Lower leg skin (tissue), 3 donors: ENCODE measurements around the gene ATP11C.

Experiments
- CTCF ChIP-seq, 3 donors: fragments of 450-650 bp; IDR thresholded peaks; one replicate each; pipeline ENCODE4 v1.5.1; 2016; ENCODE audit warnings: antibody characterized with exemption in 3 of 3, mild to moderate bottlenecking in 3 of 3, moderate library complexity in 2 of 3
- POLR2A ChIP-seq, 2 donors: fragments of 450-650 bp; IDR thresholded peaks; one replicate each; pipeline ENCODE4 v1.6.1; 2016 to 2017; ENCODE audit warnings: antibody characterized with exemption in 2 of 2, mild to moderate bottlenecking in 1 of 2, moderate library complexity in 1 of 2

GRCh38 chrX:139691493-139691842 is 241.4 kb downstream of the ATP11C start:
- TF ChIP-seq POLR2A (IDR thresholded peaks at IDR 0.05): no peak
- TF ChIP-seq CTCF (IDR thresholded peaks at IDR 0.05): no peak
